Measurements from ENCODE around the gene GANC. TPM values are rescaled to one million over a fixed set of nuclear protein-coding genes. Genes with fewer than 3 reads are reported as not detected.

GANC gene
- total RNA-seq, 4 donors from 2014 or later: 13.6 to 53.0 (median 20.2) TPM

- no peak for DNase-seq (ENCODE audit: low spot score)
- no peak for ATAC-seq (ENCODE audit: low FRiP score)
Observed at GRCh38 chr15:42239528-42240182, 33.3 kb upstream of the GANC start.

GRCh38 chr15:42240823-42241222 lies 32.2 kb upstream of the GANC start:
- ATAC-seq (ENCODE audit: low FRiP score) (no peak), DNase-seq (ENCODE audit: low spot score) (no peak)
- TF ChIP-seq CTCF (IDR thresholded peaks at IDR 0.05): no peak

More at GRCh38 chr15:42239528-42240182, 33.3 kb upstream of the GANC start:
- TF ChIP-seq CTCF (IDR thresholded peaks at IDR 0.05): no peak

GRCh38 chr15:42253300-42253699 lies 19.7 kb upstream of the GANC start:
- DNase-seq (ENCODE audit: low spot score) (no peak), ATAC-seq (ENCODE audit: low FRiP score) (no peak)
- TF ChIP-seq CTCF (IDR thresholded peaks at IDR 0.05): no peak

GRCh38 chr15:42264795-42265194 lies 8.2 kb upstream of the GANC start:
- DNase-seq (ENCODE audit: low spot score) (no peak), ATAC-seq (ENCODE audit: low FRiP score) (no peak)
- TF ChIP-seq CTCF (IDR thresholded peaks at IDR 0.05): no peak

GRCh38 chr15:42267286-42267685 lies 5.7 kb upstream of the GANC start:
- no peak for TF ChIP-seq CTCF (IDR thresholded peaks at IDR 0.05)
- no peak for ATAC-seq (ENCODE audit: low FRiP score)
- no peak for DNase-seq (ENCODE audit: low spot score)

- DNase-seq (ENCODE audit: low spot score) (no peak), ATAC-seq (ENCODE audit: low FRiP score) (no peak)
- TF ChIP-seq CTCF (IDR thresholded peaks at IDR 0.05): no peak
Observed at GRCh38 chr15:42270551-42270950, 2.5 kb upstream of the GANC start.

GRCh38 chr15:42270996-42271395 lies 2.0 kb upstream of the GANC start:
- DNase-seq (ENCODE audit: low spot score) (no peak), ATAC-seq (ENCODE audit: low FRiP score) (no peak)
- no peak for TF ChIP-seq CTCF (IDR thresholded peaks at IDR 0.05)

All from omental fat pad (tissue), 4 donors.